HL-60 (cell line): Measurements from ENCODE around the gene ALDOB.

Experiments used
- POLR2AphosphoS5 ChIP-seq: IDR thresholded peaks from 2 replicates; pipeline ENCODE4 v1.6.1; 2012; ENCODE audit warnings: low read depth
- TF ChIP-seq, protein P1 (sequence below): IDR thresholded peaks from one replicate; pipeline ENCODE4 v1.5.1; 2011; ENCODE audit warnings: low read length, control low read depth, inconsistent platforms; ENCODE audit not compliant: insufficient read depth

GRCh38 chr9:101397746-101398067 lies 37.9 kb downstream of the ALDOB start:
- TF ChIP-seq, protein P1, sequence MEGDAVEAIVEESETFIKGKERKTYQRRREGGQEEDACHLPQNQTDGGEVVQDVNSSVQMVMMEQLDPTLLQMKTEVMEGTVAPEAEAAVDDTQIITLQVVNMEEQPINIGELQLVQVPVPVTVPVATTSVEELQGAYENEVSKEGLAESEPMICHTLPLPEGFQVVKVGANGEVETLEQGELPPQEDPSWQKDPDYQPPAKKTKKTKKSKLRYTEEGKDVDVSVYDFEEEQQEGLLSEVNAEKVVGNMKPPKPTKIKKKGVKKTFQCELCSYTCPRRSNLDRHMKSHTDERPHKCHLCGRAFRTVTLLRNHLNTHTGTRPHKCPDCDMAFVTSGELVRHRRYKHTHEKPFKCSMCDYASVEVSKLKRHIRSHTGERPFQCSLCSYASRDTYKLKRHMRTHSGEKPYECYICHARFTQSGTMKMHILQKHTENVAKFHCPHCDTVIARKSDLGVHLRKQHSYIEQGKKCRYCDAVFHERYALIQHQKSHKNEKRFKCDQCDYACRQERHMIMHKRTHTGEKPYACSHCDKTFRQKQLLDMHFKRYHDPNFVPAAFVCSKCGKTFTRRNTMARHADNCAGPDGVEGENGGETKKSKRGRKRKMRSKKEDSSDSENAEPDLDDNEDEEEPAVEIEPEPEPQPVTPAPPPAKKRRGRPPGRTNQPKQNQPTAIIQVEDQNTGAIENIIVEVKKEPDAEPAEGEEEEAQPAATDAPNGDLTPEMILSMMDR = no peak
- TF ChIP-seq POLR2AphosphoS5 = no peak
